ENCODE results near the gene ST14. TPM values are rescaled to one million over a fixed set of nuclear protein-coding genes. Genes with fewer than 3 reads are reported as not detected.

The ST14 gene
- polyA plus RNA-seq, 1 of the 3 experiments (the other 2 are of a cell fraction): not detected

- Histone ChIP-seq H3K27me3 (ENCODE audit: insufficient read depth) (no peaks in the 10 kb centered on the region), H3K4me3 (ENCODE audit: low read depth in 2 of 2, low read length in 1 of 2) (no peak overlapping the region), H3K4me2 (no peak overlapping the region), H3K9me2 (no peaks in the 10 kb centered on the region), H3K79me2 (ENCODE audit: insufficient read depth) (no peaks in the 10 kb centered on the region), H3K27ac (ENCODE audit: low read depth in 2 of 2, low read length in 1 of 2) (no peak overlapping the region), H3K36me3 (replicated peaks in 1 of 2; ENCODE audit: control insufficient read depth in 1 of 2, insufficient read depth in 2 of 2, low read length in 1 of 2) (peaks cover 24 to 40% of the 10 kb centered on the region in 2 experiments), H2AFZ (ENCODE audit: low read depth) (no peak overlapping the region), H3K9me3 (no peaks in the 10 kb centered on the region), H3K9ac (no peak overlapping the region), H3F3A (replicated peaks; ENCODE audit: insufficient read depth) (peaks cover 4% of the 10 kb centered on the region), H4K20me1 (ENCODE audit: insufficient read depth) (no peaks in the 10 kb centered on the region), H3K4me1 (ENCODE audit: control insufficient read depth in 1 of 2, insufficient read depth in 2 of 2, low read depth in 1 of 2, low read length in 1 of 2) (no peaks in the 10 kb centered on the region; a peak in 2 of 4 replicates)
- no peak for DNase-seq
- 94% methylated on average over 6 of the region's 6 CpGs for WGBS (ENCODE audit: low lambda C conversion rate)
- ChIA-PET CTCF (no interaction called here), POLR2A (interaction anchor here (0.6 kb wide), 1 partner anchor 83 kb away, joined by 3 read pairs; no protein-coding TSS in a partner anchor)
- TF ChIP-seq EZH2phosphoT487 (IDR thresholded peaks at IDR 0.05; ENCODE audit: borderline replicate concordance, low read depth) (no peak), IRF3 (IDR thresholded peaks at IDR 0.05; ENCODE audit: low read depth, low read length) (no peak), FOXJ3 (CRISPR knock-in tag; IDR thresholded peaks at IDR 0.05) (no peak), USF1 (IDR thresholded peaks at IDR 0.05; ENCODE audit: borderline replicate concordance, low read depth) (no peak), CTCF (IDR thresholded peaks at IDR 0.05) (no peak), SMC3 (IDR thresholded peaks at IDR 0.05; ENCODE audit: low read depth, low read length) (no peak), TAF1 (IDR thresholded peaks at IDR 0.05; ENCODE audit: borderline replicate concordance, low read depth, low read length) (no peak), REST (IDR thresholded peaks at IDR 0.05; ENCODE audit: low read depth, low read length) (no peak)
These were observed 77.9 kb downstream of the ST14 start for GRCh38 chr11:130237282-130238006.

All from SK-N-SH (cell line).